ENCODE results near the gene ENO1. TPM values are rescaled to one million over a fixed set of nuclear protein-coding genes. Genes with fewer than 3 reads are reported as not detected.

Gene ENO1
- total and polyA plus RNA-seq, 9 of the 15 experiments (the other 6 are each of a cell fraction or from before 2014, with no cell fraction given) = 2,249 to 7,472 (median 2,868) TPM

- CTCF ChIA-PET (ENCODE audit: low intra/inter-chr PET ratio) = no interaction called here
- Histone ChIP-seq H3K4me3 (peak overlapping the region; percentile 60), H3K9ac (ENCODE audit: insufficient read depth in 1 of 2, low read depth in 2 of 2, low read length in 2 of 2) (peak overlapping the region in 1 of 2 experiments; percentile 76; a peak in 2 of 4 replicates), H3K9me3 (replicated peaks; ENCODE audit: control insufficient read depth, insufficient read depth, low read depth, low read length) (no peaks in the 10 kb centered on the region), H3K79me2 (ENCODE audit: control insufficient read depth, insufficient read depth, low read length) (peaks cover 41% of the 10 kb centered on the region), H3K9me1 (ENCODE audit: control insufficient read depth, insufficient read depth, low read length) (no peaks in the 10 kb centered on the region), H4K20me1 (replicated peaks; ENCODE audit: control insufficient read depth, insufficient read depth, low read length) (peaks cover 7% of the 10 kb centered on the region), H3K36me3 (ENCODE audit: control insufficient read depth, insufficient read depth, low read length) (no peaks in the 10 kb centered on the region), H3K4me1 (replicated peaks in 1 of 2; ENCODE audit: control insufficient read depth in 2 of 2, insufficient read depth in 2 of 2, low read length in 2 of 2) (peaks cover 7 to 26% of the 10 kb centered on the region in 2 experiments), H3K4me2 (ENCODE audit: insufficient read depth, low read length) (peak overlapping the region; percentile 84), H3K27me3 (ENCODE audit: control insufficient read depth in 2 of 2, insufficient read depth in 2 of 2, low read length in 2 of 2) (no peaks in the 10 kb centered on the region), H2AFZ (ENCODE audit: low read depth, low read length) (peak overlapping the region; percentile 83), H3K27ac (ENCODE audit: extremely low read depth, low read depth, low read length) (peak overlapping the region; percentile 90)
- POLR2A ChIA-PET = interaction anchor here (0.8 kb wide), 1 partner anchor 40 kb away, joined by 3 read pairs; no protein-coding TSS in a partner anchor
- TSS peak; percentile 95 for BruUV-seq (replicated peaks)
- 6% methylated on average over 4 of the region's 4 CpGs for WGBS (ENCODE audit: insufficient coverage, low coverage, missing lambda C conversion rate)
- in situ Hi-C loops (cut with MboI) (no loop called here), intact Hi-C loops (cut with micrococcal nuclease) (no loop called here)
- ATAC-seq (no peak), DNase-seq (ENCODE audit: extremely low read depth in 1 of 4, low spot score in 3 of 4) (peak in 1 of 4 experiments; percentile 73), FAIRE-seq (no peak)
- TF ChIP-seq JUND (IDR thresholded peaks at IDR 0.05; ENCODE audit: borderline replicate concordance, low read depth, low read length) (peak; percentile 58; the same call in 1 of the 2 replicates), JUND (tag; IDR thresholded peaks at IDR 0.05; ENCODE audit: borderline replicate concordance, low read depth, low read length) (no peak; the same call in 2 of the 3 replicates), ARID4B (CRISPR knock-in tag; IDR thresholded peaks at IDR 0.05) (no peak), NFIC (IDR thresholded peaks at IDR 0.05) (peak; percentile 89), CEBPZ (IDR thresholded peaks at IDR 0.05; ENCODE audit: borderline replicate concordance, low read depth, low read length) (no peak), GTF2A2 (tag; IDR thresholded peaks at IDR 0.05) (no peak), ZNF512 (tag; IDR thresholded peaks at IDR 0.05) (peak; percentile 53), MTA3 (IDR thresholded peaks at IDR 0.05; ENCODE audit: borderline replicate concordance) (0 out of 2 replicates have a peak, but pooled peaks have one; percentile 6), JUN (IDR thresholded peaks at IDR 0.05; ENCODE audit: borderline replicate concordance, low read depth, low read length) (peak; percentile 18; the same call in 1 of the 2 replicates), JUN (CRISPR knock-in tag; IDR thresholded peaks at IDR 0.05; ENCODE audit: borderline replicate concordance) (no peak), ZNF507 (tag; conservative IDR thresholded peaks at IDR 0.05) (no peak)
Observed at GRCh38 chr1:8818325-8818775, 60.1 kb downstream of the ENO1 start.
